Epithelial cell of proximal tubule (primary cell): Measurements from ENCODE around the gene UBXN4. TPM values are rescaled to one million over a fixed set of nuclear protein-coding genes. Genes with fewer than 3 reads are reported as not detected.
A peak's percentile ranks its signal among the peaks of the same experiment; 100 is the strongest.

Experiments used
- DNase-seq: peaks from one replicate; pipeline ENCODE4 v3.0.0-alpha.2; 2011; ENCODE audit warnings: low read depth
- H3K4me3 ChIP-seq: 2 replicates; pipeline ENCODE4 v1.5.1; 2011; ENCODE audit warnings: low read depth, mild to moderate bottlenecking, low read length
- CTCF ChIP-seq: conservative IDR thresholded peaks from 2 replicates; pipeline ENCODE4 v1.5.1; 2012; ENCODE audit warnings: low read depth, mild to moderate bottlenecking, low read length
- total RNA-seq: library from RNA; depleted of rRNA; stranded (reverse); fragments of >200 nt; gene quantifications from 2 replicates; pipeline ENCODE4 v1.2.3, GENCODE V29; 2015

Gene UBXN4
- total RNA-seq, 1 donor from 2014 or later, result 47.2 TPM

- H3K4me3 ChIP-seq, result no peak overlapping the region
- TF ChIP-seq CTCF, result peak; percentile 51
- no peak for DNase-seq
Measured at GRCh38 chr2:135818937-135819610, 77.4 kb downstream of the UBXN4 start.

GRCh38 chr2:135820003-135820618 is 78.5 kb downstream of the UBXN4 start:
- H3K4me3 ChIP-seq, result no peak overlapping the region
- no peak for DNase-seq
- no peak for TF ChIP-seq CTCF

- no peak for DNase-seq
- TF ChIP-seq CTCF, result no peak
- no peak overlapping the region for H3K4me3 ChIP-seq
Measured at GRCh38 chr2:135821190-135821589, 79.5 kb downstream of the UBXN4 start.

DNA sequence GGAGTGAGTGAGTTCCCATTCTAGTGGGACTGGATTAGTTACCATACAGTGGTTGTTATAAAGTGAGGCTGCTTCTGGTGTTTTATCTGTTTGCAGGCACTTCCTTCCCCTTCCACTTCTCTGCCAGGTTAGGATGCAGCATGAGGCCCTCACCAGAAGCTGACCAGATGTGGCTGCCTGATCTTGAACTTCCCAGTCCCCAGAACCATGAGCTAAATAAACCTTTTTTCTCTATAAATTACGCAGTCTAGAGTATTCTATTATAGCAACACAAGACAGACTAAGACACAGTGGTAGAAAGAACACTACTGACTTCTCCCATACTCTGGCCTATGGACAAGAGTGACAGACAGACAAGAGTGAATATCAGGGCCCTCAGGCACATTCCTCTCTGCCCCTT is 81.2 kb downstream of the UBXN4 start:
- no peak for DNase-seq
- H3K4me3 ChIP-seq, result no peak overlapping the region
- TF ChIP-seq CTCF, result no peak

- no peak overlapping the region for H3K4me3 ChIP-seq
- no peak for TF ChIP-seq CTCF
- DNase-seq, result no peak
Measured at GRCh38 chr2:135825131-135825530, 83.5 kb downstream of the UBXN4 start.

DNA sequence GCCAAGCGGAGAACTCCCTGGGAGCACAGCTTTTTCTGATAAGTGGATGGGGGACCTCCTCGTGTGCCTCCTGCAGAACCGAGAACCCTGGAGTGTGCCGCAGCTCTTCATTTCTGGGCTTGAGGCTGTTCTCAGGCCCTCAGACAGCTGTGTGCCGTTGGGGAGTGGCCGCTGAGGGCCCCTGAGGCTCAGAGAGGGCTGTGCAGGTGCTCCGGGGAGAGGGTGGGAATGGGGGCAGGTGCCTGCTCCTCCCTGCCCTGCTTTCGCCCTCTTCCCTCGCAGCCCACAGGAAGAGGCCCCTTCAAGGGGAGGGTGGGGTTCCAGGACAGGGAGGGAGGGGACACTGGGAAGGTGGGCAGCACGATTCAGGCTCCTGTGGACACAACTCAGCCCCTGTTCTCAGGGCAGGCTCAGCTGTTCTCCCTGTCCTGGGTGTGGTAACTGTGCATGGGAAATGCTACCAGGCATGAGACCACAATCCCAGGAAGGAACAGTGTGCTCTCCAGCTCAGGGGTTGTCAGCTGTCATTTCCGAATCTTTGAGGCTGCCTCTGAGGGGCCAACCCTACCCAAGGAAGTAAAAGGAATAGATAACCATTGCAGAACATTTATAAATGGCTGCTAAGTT is 84.0 kb downstream of the UBXN4 start:
- DNase-seq, result no peak
- TF ChIP-seq CTCF, result no peak
- no peak overlapping the region for H3K4me3 ChIP-seq
